ENCODE measurements around the gene UBE2I.

UBE2I gene

DNA sequence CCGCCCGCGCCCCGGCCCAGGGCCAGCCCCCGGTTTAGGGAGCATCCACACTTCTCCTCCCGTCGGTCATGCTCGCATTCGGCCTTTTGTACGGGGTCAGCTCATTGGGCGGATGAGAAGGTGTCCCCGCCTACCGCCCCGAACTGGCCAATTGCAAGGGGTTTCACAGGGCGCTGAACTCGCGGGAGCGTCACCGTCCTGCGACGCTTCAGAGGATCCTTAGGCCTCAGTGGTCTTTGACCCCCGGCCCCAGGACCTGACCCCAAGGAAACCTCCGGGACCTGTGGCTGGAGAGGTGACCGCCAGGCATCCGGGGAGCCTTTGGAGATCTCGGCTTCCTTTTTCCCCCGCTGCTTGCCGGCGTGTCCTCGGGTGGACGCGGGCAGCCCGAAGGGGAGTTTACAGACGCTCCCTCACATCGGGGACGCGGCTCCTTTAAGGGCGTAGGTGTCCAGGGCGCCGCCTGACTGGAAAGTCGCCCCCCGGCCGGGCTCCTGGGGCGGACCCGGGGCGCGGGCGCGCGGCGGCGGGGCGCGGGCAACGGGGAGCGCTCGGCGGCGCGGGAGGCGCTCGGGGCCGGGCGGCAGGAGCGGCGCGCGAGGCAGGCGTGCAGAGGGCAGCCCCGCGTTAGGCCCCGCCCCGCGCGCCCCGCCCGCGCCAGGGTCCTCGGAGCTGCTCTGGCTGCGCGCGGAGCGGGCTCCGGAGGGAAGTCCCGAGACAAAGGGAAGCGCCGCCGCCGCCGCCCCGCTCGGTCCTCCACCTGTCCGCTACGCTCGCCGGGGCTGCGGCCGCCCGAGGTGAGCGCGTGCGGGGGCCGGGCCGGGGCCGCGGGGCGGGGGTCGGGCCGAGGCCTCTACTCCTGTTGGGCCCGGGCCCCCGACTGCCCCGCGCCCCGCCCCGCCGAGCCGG is at the start of gene UBE2I:
TSS of gene UBE2I (plus strand) at position 660 of the 909 bp plus-strand sequence. CDS start 4,395 bp downstream, outside the sequence.
- peaks cover 13% of the 10 kb centered on the region for H3K36me3 ChIP-seq (ENCODE audit: insufficient read depth, low read depth, low read length)
- H3K4me3 ChIP-seq (ENCODE audit: low read length) = peak within 1 kb of the TSS; percentile 98
- no peaks in the 10 kb centered on the region for H3K9me3 ChIP-seq (ENCODE audit: insufficient read depth, low read depth, low read length)
- H3K4me1 ChIP-seq (ENCODE audit: insufficient read depth, low read length) = 0 out of 2 replicates have a peak, but pooled peaks cover 6% of the 10 kb centered on the region
- peak within 1 kb of the TSS; percentile 88 for H3K27ac ChIP-seq (ENCODE audit: low read length)
- peak within 1 kb of the TSS; percentile 99 for H3K9ac ChIP-seq (ENCODE audit: low read depth, low read length)
- no peaks in the 10 kb centered on the region for H3K27me3 ChIP-seq (ENCODE audit: insufficient read depth, low read length)

DNA sequence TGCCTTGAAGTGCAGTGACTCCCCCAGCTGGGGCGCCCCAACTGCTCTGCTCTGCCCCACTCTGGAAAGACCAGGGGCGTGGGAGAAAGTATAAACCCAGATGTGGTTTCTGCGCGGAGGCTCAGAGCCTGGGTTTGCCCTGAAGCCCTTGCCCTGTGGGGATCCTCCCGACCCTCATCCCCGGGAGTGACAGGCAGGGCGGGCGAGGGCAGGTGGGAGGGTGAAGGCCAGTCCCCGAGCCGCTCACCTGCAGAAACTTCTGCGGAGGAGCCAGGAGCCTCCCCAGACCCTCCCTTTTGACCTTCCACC is 49.7 kb upstream of the UBE2I start:
- H3K9ac ChIP-seq (ENCODE audit: low read depth, low read length) = no peak overlapping the region
- peaks cover 38% of the 10 kb centered on the region for H3K27me3 ChIP-seq (ENCODE audit: insufficient read depth, low read length)
- H3K27ac ChIP-seq (ENCODE audit: low read length) = no peak overlapping the region
- no peaks in the 10 kb centered on the region; the same call in 1 of the 2 replicates for H3K4me1 ChIP-seq (ENCODE audit: insufficient read depth, low read length)
- no peaks in the 10 kb centered on the region for H3K36me3 ChIP-seq (ENCODE audit: insufficient read depth, low read depth, low read length)
- no peak overlapping the region for H3K4me3 ChIP-seq (ENCODE audit: low read length)
- no peaks in the 10 kb centered on the region for H3K9me3 ChIP-seq (ENCODE audit: insufficient read depth, low read depth, low read length)

DNA sequence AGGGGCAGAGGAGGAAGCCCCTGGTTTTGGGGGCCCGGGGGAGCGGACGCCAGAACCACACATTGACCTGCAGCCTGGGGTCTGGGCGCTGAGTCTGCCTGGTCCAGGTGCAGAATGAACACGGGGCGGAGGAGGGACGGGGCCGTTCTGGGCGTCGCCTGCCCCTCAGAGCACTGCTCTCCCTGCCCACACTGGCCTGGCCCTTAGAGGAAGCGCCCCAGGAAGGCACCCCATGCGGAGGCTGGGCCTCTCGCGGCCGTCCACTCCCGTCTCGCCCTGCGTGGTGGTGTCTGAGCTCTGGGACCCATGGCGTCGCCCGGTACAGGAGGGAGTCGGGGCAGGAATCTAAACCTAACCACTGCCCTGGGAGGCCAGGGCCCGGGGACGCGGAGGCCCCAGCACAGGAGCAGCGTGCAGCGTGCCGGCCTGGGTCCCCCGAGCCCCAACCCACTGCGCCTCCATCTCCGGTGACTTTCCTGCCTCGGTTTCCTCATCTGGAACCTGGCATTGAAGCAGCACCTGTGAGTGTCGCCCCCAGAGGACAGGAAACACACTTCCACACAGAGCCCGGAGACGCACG is 49.2 kb upstream of the UBE2I start:
- Histone ChIP-seq H3K4me3 (ENCODE audit: low read length) (no peak overlapping the region), H3K4me1 (ENCODE audit: insufficient read depth, low read length) (no peaks in the 10 kb centered on the region; the same call in 1 of the 2 replicates), H3K9ac (ENCODE audit: low read depth, low read length) (no peak overlapping the region), H3K27ac (ENCODE audit: low read length) (no peak overlapping the region), H3K27me3 (ENCODE audit: insufficient read depth, low read length) (peaks cover 38% of the 10 kb centered on the region), H3K9me3 (ENCODE audit: insufficient read depth, low read depth, low read length) (no peaks in the 10 kb centered on the region), H3K36me3 (ENCODE audit: insufficient read depth, low read depth, low read length) (no peaks in the 10 kb centered on the region)

DNA sequence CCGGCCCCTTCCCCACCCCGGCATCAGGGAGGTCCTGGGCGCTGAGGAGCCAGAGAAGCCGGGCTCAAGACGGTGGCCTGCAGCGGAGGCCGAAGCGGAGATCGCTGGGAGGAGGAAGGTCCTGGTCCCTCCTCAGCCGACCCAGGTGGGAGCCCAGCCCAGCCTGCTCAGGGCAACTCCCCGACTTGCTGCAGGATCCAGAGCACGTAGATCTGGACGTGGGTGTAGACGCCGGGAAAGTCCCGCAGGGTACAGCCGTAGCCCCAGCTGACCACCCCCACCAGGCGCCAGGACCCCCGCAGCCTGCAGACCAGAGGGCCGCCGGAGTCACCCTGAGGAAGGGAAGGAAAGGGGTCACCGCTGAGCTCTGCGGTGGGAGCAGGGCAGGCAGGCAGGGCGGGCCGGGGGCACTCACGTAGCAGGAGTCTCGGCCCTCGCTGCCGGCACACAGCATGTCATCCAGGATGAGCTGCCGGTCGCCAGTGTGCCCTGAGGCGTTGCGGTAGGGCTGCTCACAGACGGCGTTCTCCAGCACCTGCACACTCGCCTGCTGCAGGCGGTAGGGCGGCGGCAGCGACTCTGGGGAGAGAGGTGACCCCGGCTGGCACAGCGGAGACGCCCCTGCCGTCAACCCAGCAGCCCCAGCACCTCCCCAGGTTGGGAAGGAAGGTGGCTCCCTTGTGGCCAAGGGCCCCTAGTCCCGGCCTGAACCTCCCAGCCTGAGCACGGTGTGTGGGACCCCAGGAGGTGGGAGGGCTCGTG is 48.1 kb upstream of the UBE2I start:
- Histone ChIP-seq H3K4me1 (ENCODE audit: insufficient read depth, low read length) (no peaks in the 10 kb centered on the region; the same call in 1 of the 2 replicates), H3K9me3 (ENCODE audit: insufficient read depth, low read depth, low read length) (no peaks in the 10 kb centered on the region), H3K36me3 (ENCODE audit: insufficient read depth, low read depth, low read length) (no peaks in the 10 kb centered on the region), H3K27ac (ENCODE audit: low read length) (no peak overlapping the region), H3K4me3 (ENCODE audit: low read length) (no peak overlapping the region), H3K27me3 (ENCODE audit: insufficient read depth, low read length) (peaks cover 42% of the 10 kb centered on the region), H3K9ac (ENCODE audit: low read depth, low read length) (no peak overlapping the region)

DNA sequence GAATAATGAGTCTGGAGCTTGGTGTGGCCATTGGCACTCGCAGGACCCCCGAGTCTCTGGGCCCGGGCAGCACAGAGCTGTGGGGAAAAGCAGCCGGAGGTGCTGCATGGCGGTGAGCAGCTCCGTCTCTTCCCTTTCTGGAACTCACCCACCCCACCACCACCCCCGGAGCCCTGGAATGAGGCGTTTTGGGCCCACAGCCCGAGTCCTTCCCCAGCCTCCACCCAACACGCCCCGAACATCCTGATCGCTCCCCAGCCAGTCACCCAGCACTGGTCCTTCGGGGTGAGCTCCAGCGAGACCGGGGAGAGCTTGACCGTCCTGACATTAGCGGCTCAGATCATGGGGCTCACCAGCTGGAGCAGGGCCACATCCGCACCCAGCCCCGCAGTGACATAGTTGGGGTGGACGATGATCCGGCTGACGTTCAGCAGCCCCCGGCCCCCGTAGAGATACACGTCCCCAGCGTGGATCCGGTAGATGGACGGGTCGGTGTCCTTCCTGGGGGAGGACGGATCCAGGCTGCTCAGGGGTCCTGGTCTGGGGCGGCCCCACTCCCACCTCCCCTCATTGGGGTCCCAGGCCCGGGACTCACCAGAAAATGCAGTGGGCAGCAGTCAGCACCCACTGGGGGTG is 47.1 kb upstream of the UBE2I start:
- H3K27me3 ChIP-seq (ENCODE audit: insufficient read depth, low read length) = peaks cover 44% of the 10 kb centered on the region
- H3K9me3 ChIP-seq (ENCODE audit: insufficient read depth, low read depth, low read length) = no peaks in the 10 kb centered on the region
- H3K9ac ChIP-seq (ENCODE audit: low read depth, low read length) = no peak overlapping the region
- H3K36me3 ChIP-seq (ENCODE audit: insufficient read depth, low read depth, low read length) = no peaks in the 10 kb centered on the region
- no peak overlapping the region for H3K4me3 ChIP-seq (ENCODE audit: low read length)
- H3K4me1 ChIP-seq (ENCODE audit: insufficient read depth, low read length) = no peaks in the 10 kb centered on the region; the same call in 1 of the 2 replicates
- H3K27ac ChIP-seq (ENCODE audit: low read length) = no peak overlapping the region

DNA sequence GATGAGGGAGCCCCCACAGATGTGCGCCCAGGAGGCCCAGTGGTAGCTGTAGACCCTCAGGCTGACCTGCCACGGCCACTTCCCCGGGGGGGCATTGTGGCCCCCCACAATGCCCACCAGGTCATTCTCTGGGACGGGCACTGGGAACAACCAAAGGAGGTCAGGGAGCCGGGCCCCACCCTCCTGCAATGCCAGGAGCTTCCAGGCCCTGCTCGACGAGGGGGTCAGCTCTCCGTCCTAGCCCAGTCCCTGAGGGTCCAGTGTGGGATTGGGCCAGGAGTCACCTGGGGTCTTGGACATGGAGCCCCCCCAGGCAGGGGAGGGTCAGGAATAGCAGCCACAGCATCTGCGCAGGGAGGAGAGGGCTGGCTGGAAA is 46.6 kb upstream of the UBE2I start:
- H3K27me3 ChIP-seq (ENCODE audit: insufficient read depth, low read length) = peaks cover 44% of the 10 kb centered on the region
- H3K9ac ChIP-seq (ENCODE audit: low read depth, low read length) = no peak overlapping the region
- H3K4me1 ChIP-seq (ENCODE audit: insufficient read depth, low read length) = no peaks in the 10 kb centered on the region; the same call in 1 of the 2 replicates
- H3K4me3 ChIP-seq (ENCODE audit: low read length) = no peak overlapping the region
- no peaks in the 10 kb centered on the region for H3K36me3 ChIP-seq (ENCODE audit: insufficient read depth, low read depth, low read length)
- no peaks in the 10 kb centered on the region for H3K9me3 ChIP-seq (ENCODE audit: insufficient read depth, low read depth, low read length)
- no peak overlapping the region for H3K27ac ChIP-seq (ENCODE audit: low read length)

DNA sequence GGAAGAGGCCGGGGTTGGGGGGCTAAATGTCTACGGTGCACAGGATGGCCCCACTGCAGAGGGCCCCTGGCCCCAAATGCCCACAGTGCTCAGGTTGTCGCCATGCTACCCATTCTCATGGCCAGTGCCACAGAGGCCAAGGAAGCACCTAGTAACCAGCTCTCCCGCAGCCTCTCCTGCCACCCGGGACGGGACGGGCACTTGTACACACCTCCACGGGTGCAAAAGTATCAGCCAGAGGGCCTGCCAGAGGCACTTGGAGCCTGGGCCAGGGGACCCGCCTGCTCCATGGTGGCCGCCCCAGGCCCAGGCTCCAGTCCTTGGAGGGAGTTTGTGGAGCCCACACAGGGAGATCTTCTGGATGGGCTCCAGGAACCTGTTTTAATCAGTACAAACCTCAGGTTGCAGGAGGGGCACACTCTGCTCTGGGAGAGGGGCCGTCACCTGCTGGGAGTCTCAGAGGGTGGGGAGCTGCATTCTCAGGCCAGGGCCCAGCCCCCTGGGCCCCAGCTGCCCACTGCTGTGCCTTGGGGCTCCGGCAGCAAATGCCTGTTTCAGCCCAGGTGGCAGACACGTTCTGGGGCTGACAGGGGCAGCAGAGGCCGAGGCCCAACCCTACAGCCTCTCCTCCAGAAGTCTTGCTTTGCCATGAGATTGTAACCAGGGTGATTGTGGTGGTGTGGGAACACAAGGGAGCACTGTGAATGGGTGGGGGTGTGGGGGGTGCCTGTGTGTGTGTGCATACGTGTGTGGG is 45.7 kb upstream of the UBE2I start:
- Histone ChIP-seq H3K27me3 (ENCODE audit: insufficient read depth, low read length) (peaks cover 42% of the 10 kb centered on the region), H3K27ac (ENCODE audit: low read length) (no peak overlapping the region), H3K9ac (ENCODE audit: low read depth, low read length) (no peak overlapping the region), H3K9me3 (ENCODE audit: insufficient read depth, low read depth, low read length) (no peaks in the 10 kb centered on the region), H3K4me3 (ENCODE audit: low read length) (no peak overlapping the region), H3K4me1 (ENCODE audit: insufficient read depth, low read length) (no peaks in the 10 kb centered on the region; the same call in 1 of the 2 replicates), H3K36me3 (ENCODE audit: insufficient read depth, low read depth, low read length) (no peaks in the 10 kb centered on the region)

DNA sequence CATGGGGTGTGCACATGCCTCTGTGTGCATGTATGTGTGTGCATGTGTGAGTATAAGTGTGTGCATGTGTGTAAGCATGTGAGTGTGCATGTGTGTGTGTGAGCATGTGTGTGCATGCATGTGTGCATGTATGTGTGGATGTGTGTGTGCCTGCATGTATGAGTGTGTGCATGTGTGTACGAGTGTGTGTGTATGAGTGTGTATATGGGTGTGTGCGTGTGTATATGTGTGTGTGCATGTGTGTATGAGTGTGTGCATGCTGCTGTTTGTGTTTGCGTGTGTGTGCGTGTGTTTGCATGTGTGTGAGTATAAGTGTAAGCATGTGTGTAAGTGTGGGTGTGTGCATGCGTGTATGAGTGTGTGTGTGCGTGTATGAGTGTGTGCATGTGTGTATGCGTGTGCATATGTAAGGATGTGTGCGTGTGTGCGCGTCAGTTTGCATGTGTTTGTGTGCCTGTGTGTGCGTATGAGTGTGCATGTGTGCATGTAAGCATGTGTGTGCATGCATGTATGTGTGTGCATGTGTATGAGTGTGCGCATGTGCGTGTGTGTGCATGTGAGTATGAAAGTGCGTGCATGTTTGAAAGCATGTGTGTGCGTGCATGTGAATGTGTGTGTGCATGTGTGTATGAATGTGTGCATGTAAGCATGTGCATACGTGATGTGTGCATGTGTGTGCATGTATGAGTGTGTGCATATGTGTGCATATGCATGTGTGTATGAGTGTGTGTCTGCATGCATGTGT is 44.9 kb upstream of the UBE2I start:
- Histone ChIP-seq H3K27ac (ENCODE audit: low read length) (no peak overlapping the region), H3K9me3 (ENCODE audit: insufficient read depth, low read depth, low read length) (no peaks in the 10 kb centered on the region), H3K4me1 (ENCODE audit: insufficient read depth, low read length) (no peaks in the 10 kb centered on the region), H3K9ac (ENCODE audit: low read depth, low read length) (no peak overlapping the region), H3K4me3 (ENCODE audit: low read length) (no peak overlapping the region), H3K36me3 (ENCODE audit: insufficient read depth, low read depth, low read length) (no peaks in the 10 kb centered on the region), H3K27me3 (ENCODE audit: insufficient read depth, low read length) (peaks cover 35% of the 10 kb centered on the region)

DNA sequence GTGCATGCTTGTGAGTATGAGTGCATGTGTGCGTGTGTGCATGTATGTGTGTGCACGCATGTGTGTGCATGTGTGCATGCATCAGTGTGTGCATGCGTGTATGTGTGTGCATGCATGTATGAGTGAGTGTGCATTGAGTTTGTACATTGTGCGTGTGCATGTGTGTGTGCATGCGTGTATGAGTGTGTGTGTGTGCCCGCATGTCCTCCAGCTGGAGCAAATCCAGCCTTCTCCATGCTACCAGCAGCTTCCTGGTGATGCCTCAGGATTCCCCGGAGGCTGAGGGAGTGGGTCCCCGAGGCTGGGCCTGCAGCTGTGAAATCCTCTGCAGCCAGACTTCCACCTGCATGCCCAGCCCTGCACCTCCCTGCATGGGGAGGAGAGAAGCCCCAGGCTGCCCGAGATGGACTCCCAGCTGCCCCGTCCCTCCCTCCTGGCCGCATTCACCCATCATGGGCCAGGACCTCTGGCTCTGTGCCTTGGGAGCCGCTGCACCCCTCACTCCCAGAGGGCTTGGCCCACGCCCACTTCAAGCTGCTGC is 44.3 kb upstream of the UBE2I start:
- no peak overlapping the region for H3K4me3 ChIP-seq (ENCODE audit: low read length)
- H3K27ac ChIP-seq (ENCODE audit: low read length) = no peak overlapping the region
- H3K9me3 ChIP-seq (ENCODE audit: insufficient read depth, low read depth, low read length) = no peaks in the 10 kb centered on the region
- H3K27me3 ChIP-seq (ENCODE audit: insufficient read depth, low read length) = peaks cover 28% of the 10 kb centered on the region
- H3K36me3 ChIP-seq (ENCODE audit: insufficient read depth, low read depth, low read length) = no peaks in the 10 kb centered on the region
- H3K4me1 ChIP-seq (ENCODE audit: insufficient read depth, low read length) = no peaks in the 10 kb centered on the region
- H3K9ac ChIP-seq (ENCODE audit: low read depth, low read length) = no peak overlapping the region

DNA sequence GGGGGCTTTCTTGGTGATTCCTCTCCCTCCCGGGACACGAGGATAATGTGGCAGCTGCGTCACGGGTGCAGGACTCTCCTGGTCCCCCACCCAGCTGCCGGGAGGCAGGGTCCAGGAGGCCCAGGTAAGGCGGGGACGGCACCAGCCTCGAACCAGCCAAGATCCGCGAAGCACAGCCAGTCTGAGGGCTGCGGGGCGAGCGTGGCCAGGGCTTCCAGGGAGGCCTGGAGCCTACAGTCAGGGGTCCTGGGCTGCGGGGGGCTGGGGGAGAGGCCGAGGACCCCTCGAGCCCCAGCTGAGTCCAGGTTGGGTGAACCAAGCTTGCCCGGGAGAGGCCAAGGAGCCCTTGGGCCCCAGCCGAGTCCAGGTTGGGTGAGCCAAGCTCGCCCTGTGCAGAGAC is 43.6 kb upstream of the UBE2I start:
- H3K4me3 ChIP-seq (ENCODE audit: low read length) = no peak overlapping the region
- peaks cover 22% of the 10 kb centered on the region for H3K27me3 ChIP-seq (ENCODE audit: insufficient read depth, low read length)

More for the DNA sequence above, 43.6 kb upstream of the UBE2I start:
- Histone ChIP-seq H3K27ac (ENCODE audit: low read length) (no peak overlapping the region), H3K9me3 (ENCODE audit: insufficient read depth, low read depth, low read length) (no peaks in the 10 kb centered on the region), H3K9ac (ENCODE audit: low read depth, low read length) (no peak overlapping the region), H3K4me1 (ENCODE audit: insufficient read depth, low read length) (no peaks in the 10 kb centered on the region), H3K36me3 (ENCODE audit: insufficient read depth, low read depth, low read length) (no peaks in the 10 kb centered on the region)
